GM23248 (cell line): ENCODE data around the gene LRRFIP1.

Experiments used
- EZH2 ChIP-seq: fragments of 200-600 bp; sonication (generic); IDR thresholded peaks from 2 replicates; pipeline ENCODE4 v1.6.1; 2018; ENCODE audit warnings: antibody characterized with exemption, mild to moderate bottlenecking; ENCODE audit not compliant: insufficient read depth, poor library complexity, severe bottlenecking
- EZH2phosphoT487 ChIP-seq: fragments of 200-600 bp; sonication (generic); IDR thresholded peaks from 2 replicates; pipeline ENCODE4 v1.6.1; 2018; ENCODE audit warnings: antibody characterized with exemption, moderate library complexity, mild to moderate bottlenecking, low read depth; ENCODE audit not compliant: insufficient read depth

DNA sequence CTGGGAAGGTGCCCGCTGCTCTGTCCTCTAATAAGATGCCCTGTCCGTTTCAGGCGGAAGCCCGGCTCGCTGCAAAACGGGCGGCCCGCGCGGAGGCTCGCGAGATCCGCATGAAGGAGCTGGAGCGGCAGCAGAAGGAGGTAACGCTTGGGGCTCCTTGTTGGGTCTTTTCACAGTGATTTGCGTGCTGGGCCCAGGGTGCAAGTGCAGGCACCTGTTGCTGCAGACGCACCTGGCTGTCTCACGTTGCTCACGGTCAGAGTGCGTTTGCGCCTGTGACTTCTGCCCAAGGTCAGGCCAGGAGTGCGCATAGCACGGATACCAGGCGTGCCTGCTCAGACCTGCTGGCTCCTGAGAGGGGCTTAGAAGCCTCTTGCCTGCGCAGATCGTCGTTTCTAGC, 81.1 kb downstream of the LRRFIP1 start:
- TF ChIP-seq EZH2phosphoT487 = no peak
- TF ChIP-seq EZH2 = no peak
